Caco-2 (cell line): ENCODE results near the gene SLK. TPM values are rescaled to one million over a fixed set of nuclear protein-coding genes. Genes with fewer than 3 reads are reported as not detected.

Experiments used
- BruUV-seq: library from RNA; stranded (reverse); fragments of 400-500 nt; replicated peaks from 2 replicates; lab custom pipeline; 2021; lab: Mats Ljungman, UMichigan
- CTCF ChIA-PET: fragments of 300-600 bp; sonication (Branson Sonifier 250); formaldehyde crosslinking; loops from one replicate; lab custom pipeline; 2022; ENCODE audit warnings: antibody characterized with exemption; lab: Charles Lee
- POLR2A ChIA-PET: fragments of 300-600 bp; sonication (Branson Sonifier 250); formaldehyde crosslinking; loops from one replicate; lab custom pipeline; 2022; ENCODE audit warnings: antibody characterized with exemption; lab: Charles Lee
- DNase-seq, 2 experiments: peaks; one replicate each; pipeline versions ENCODE4 v3.0.0 to v3.0.0-alpha.2; 2020 to 2022
- H3K27me3 ChIP-seq: replicated peaks from 2 replicates; pipeline ENCODE4 v1.6.0; 2011; ENCODE audit warnings: low read length; ENCODE audit not compliant: control insufficient read depth, insufficient read depth
- H3K36me3 ChIP-seq: 2 replicates; pipeline ENCODE4 v1.5.1; 2011; ENCODE audit warnings: low read length; ENCODE audit not compliant: control insufficient read depth, insufficient read depth
- H3K4me1 ChIP-seq: fragments of 250-450 bp; sonication (Bioruptor Pico); 2 replicates; pipeline ENCODE4 v1.5.1; 2020; ENCODE audit warnings: mild to moderate bottlenecking
- H3K4me3 ChIP-seq: 2 replicates; pipeline ENCODE4 v1.5.1; 2011; ENCODE audit warnings: low read depth, mild to moderate bottlenecking, control low read depth, low read length
- H3K9me3 ChIP-seq: fragments of 250-450 bp; sonication (Bioruptor Pico); 2 replicates; pipeline ENCODE4 v1.5.1; 2020; ENCODE audit warnings: mild to moderate bottlenecking, moderate library complexity
- H3K27ac Mint-ChIP-seq: one replicate; pipeline ENCODE4 v1.8.0; 2022; ENCODE audit warnings: mixed read lengths; ENCODE audit not compliant: unreplicated experiment
- H3K27me3 Mint-ChIP-seq: one replicate; pipeline ENCODE4 v1.8.0; 2022; ENCODE audit warnings: mixed read lengths; ENCODE audit not compliant: insufficient read depth, unreplicated experiment
- H3K36me3 Mint-ChIP-seq: one replicate; pipeline ENCODE4 v1.8.0; 2022; ENCODE audit warnings: mild to moderate bottlenecking, mixed read lengths; ENCODE audit not compliant: insufficient read depth, unreplicated experiment
- H3K4me1 Mint-ChIP-seq: one replicate; pipeline ENCODE4 v1.8.0; 2022; ENCODE audit warnings: low read depth, mixed read lengths; ENCODE audit not compliant: unreplicated experiment
- H3K4me3 Mint-ChIP-seq: one replicate; pipeline ENCODE4 v1.8.0; 2022; ENCODE audit warnings: mild to moderate bottlenecking, moderate library complexity, mixed read lengths; ENCODE audit not compliant: unreplicated experiment
- H3K9me3 Mint-ChIP-seq: one replicate; pipeline ENCODE4 v1.8.0; 2022; ENCODE audit warnings: mixed read lengths; ENCODE audit not compliant: unreplicated experiment
- CTCF ChIP-seq, 2 experiments: fragments of 200-600 bp in 1 of 2; IDR thresholded peaks; 1 replicate in 1 of 2; 2 replicates in 1 of 2; pipeline versions ENCODE4 v1.5.1 to v1.8.0; 2011 to 2022; ENCODE audit warnings: antibody characterized with exemption in 1 of 2, control low read depth in 1 of 2, inconsistent platforms in 1 of 2, low read depth in 1 of 2, low read length in 1 of 2, mild to moderate bottlenecking in 1 of 2, moderate library complexity in 1 of 2; ENCODE audit not compliant: insufficient read depth in 1 of 2, severe bottlenecking in 1 of 2, unreplicated experiment in 1 of 2
- intact Hi-C: fragments of 100-400 bp; cut with micrococcal nuclease; formaldehyde crosslinking; loops from one replicate; pipeline ENCODE4 v1.10.0; 2022; ENCODE audit not compliant: unreplicated experiment
- microRNA-seq: library from miRNA; unstranded; fragments of <30 nt; microRNA quantifications from one replicate; pipeline ENCODE4 v1.2.0, GENCODE V29; 2022
- total RNA-seq: library from RNA; stranded (reverse); gene quantifications from 2 replicates; pipeline ENCODE4 v1.2.3, GENCODE V29; 2022

SLK gene
- total RNA-seq, 1 experiment from 2014 or later: 39.5 TPM

- no peak for DNase-seq
- Mint-ChIP-seq H3K4me1 (no peaks in the 10 kb centered on the region), H3K36me3 (no peaks in the 10 kb centered on the region), H3K9me3 (no peaks in the 10 kb centered on the region), H3K4me3 (no peak overlapping the region), H3K27ac (no peak overlapping the region), H3K27me3 (no peaks in the 10 kb centered on the region)
- Histone ChIP-seq H3K4me1 (no peaks in the 10 kb centered on the region; the same call in 1 of the 2 replicates), H3K4me3 (no peak overlapping the region), H3K27me3 (no peaks in the 10 kb centered on the region), H3K9me3 (no peaks in the 10 kb centered on the region), H3K36me3 (no peaks in the 10 kb centered on the region)
- no TSS peak for BruUV-seq
- POLR2A ChIA-PET: no interaction called here
- intact Hi-C loops: no loop called here
- TF ChIP-seq CTCF (IDR thresholded peaks at IDR 0.05; ENCODE audit: insufficient read depth in 1 of 2, low read depth in 1 of 2, low read length in 1 of 2, severe bottlenecking in 1 of 2, unreplicated experiment in 1 of 2): no peak
- CTCF ChIA-PET: no interaction called here
Measured at GRCh38 chr10:104077247-104077646, 110.3 kb downstream of the SLK start.

GRCh38 chr10:104077663-104078151 is 110.8 kb downstream of the SLK start:
- no peaks in the 10 kb centered on the region for H3K9me3 Mint-ChIP-seq
- intact Hi-C loops: no loop called here
- no peaks in the 10 kb centered on the region for H3K27me3 Mint-ChIP-seq
- POLR2A ChIA-PET: no interaction called here
- no peak overlapping the region for H3K4me3 ChIP-seq
- no peak overlapping the region for H3K4me3 Mint-ChIP-seq
- H3K36me3 ChIP-seq: no peaks in the 10 kb centered on the region
- BruUV-seq: no TSS peak
- H3K4me1 ChIP-seq: no peaks in the 10 kb centered on the region; the same call in 1 of the 2 replicates
- H3K27ac Mint-ChIP-seq: no peak overlapping the region
- no peaks in the 10 kb centered on the region for H3K4me1 Mint-ChIP-seq
- no peak for TF ChIP-seq CTCF (IDR thresholded peaks at IDR 0.05; ENCODE audit: insufficient read depth in 1 of 2, low read depth in 1 of 2, low read length in 1 of 2, severe bottlenecking in 1 of 2, unreplicated experiment in 1 of 2)
- H3K27me3 ChIP-seq: no peaks in the 10 kb centered on the region
- CTCF ChIA-PET: no interaction called here
- no peaks in the 10 kb centered on the region for H3K36me3 Mint-ChIP-seq
- no peaks in the 10 kb centered on the region for H3K9me3 ChIP-seq
- no peak for DNase-seq

Small RNA genes lying within 50 kb of the gene (microRNA-seq; reads per million reads assigned to microRNA genes)
- not detected for gene MIR936

Other genes starting within 250 kb of the SLK start
- 6.3 and 7.5 TPM in 2 replicates for gene SH3PXD2A, start 111.6 kb upstream of the SLK start, total RNA-seq
- 15.9 and 16.1 TPM in 2 replicates for gene STN1, start 49.0 kb upstream of the SLK start, total RNA-seq
- gene COL17A1, start 118.7 kb downstream of the SLK start, total RNA-seq: 0.45 and 0.49 TPM in 2 replicates
- 7.3 and 8.7 TPM in 2 replicates for gene SFR1, start 155.0 kb downstream of the SLK start, total RNA-seq